GM21526 (cell line): ENCODE data around the gene DHRS3.

Source experiments
- ATAC-seq: cut with Tn5 transposase; IDR thresholded peaks from one replicate; pipeline ENCODE4 v1.9.1; 2021; ENCODE audit warnings: moderate library complexity; ENCODE audit not compliant: unreplicated experiment, low FRiP score

The DHRS3 gene

GRCh38 chr1:12600880-12601633, 17.0 kb downstream of the DHRS3 start:
- ATAC-seq: no peak

GRCh38 chr1:12600335-12600734, 17.7 kb downstream of the DHRS3 start:
- ATAC-seq: no peak

DNA sequence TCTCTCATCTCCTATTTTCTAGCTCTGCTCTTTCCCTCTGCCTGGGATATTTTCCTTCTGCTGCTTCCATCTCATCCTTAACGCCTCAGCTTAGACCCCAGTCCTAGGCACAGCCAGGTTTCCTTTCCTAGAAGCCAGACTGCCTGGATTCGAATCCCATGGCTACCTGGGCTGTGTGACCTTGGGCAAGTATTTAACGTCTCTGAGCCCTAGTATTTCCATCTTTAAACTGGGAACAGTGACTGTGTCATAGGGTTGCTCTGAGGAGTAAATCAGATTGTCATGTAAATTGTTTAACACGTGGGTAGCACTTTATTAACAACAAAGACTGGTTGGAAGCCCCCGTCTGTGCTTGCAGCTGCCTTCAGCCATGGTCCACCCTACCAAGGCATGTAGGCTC, 18.4 kb downstream of the DHRS3 start:
- no peak for ATAC-seq

DNA sequence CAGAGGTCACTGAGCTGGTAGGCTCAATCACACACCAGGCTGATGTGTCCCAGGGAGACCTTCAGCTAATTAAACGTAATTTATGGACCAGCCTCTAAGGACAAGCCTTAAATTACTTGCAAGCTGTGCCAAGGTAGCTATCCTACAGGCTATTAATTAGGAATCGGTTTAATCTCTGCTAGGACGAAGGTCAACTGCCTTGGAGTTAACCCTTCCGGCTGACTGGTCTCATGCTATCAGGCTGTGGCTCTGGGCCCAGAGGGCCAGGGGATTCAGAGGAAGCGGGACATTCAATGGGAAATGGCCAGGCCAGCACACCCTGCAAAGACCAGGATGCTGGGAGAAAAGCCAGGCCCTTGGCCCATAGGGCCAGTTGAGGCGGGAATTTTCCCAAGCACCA, 19.0 kb downstream of the DHRS3 start:
- ATAC-seq: no peak

DNA sequence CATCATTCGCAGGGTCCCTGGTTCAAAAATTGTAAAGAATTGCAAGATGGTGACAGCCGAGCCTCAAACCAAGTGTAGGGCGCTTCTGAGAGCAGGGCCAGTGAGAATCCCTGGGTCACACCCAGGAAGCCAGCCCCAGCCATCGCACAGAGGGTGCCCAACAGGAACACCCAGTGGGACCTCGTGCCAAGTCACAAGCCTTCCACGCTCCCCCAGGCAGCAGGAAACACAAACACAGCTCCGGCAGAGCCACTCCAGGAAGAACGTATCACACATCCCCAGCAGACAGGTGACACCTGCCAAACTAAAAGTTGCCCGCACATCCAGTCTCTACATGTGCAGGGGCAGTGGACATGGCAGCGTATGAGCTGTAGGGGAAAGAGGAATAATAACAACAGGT, 20.2 kb downstream of the DHRS3 start:
- ATAC-seq: no peak

DNA sequence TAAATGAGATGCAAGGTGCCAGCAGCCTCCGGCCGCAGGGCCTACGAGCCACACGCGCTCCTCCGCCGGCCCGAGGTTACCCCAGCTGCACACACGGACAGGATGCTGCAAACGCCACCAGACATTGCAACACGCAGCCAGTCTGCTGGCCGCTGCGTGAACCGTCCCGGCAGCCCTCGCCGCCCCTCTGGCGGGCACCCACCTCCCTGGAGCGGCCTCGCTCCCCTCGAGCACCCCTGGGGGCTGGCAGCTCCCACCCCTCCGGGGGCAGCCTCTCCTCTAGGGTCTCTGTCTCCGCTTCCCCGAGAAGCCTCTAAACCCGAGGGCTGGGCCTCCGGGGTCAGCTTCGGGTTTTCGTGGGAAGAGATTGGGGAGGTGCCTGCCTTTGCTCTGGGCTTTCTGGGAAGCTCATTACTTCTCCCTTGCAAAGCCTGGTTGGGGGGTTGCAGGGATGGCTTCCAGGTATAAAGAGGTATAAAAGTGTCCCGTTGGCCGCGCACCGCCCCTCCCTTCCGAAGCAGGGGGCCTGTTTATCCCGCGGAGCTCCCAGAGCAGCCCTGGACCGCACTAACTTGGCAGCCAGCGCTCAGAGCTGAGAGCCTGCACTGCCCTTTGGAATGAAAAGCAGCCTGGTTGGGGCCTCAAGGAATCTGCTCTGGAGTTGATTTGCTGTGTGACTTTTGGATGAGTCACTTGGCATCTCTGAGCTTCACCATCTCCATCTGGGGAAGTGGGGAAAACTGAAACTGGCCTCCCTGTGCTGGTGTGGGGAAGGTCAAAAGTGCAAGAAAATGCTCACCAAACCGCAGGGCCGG, 21.8 kb downstream of the DHRS3 start:
- ATAC-seq: no peak

- no peak for ATAC-seq
These were observed 22.3 kb downstream of the DHRS3 start for GRCh38 chr1:12595757-12596006.

GRCh38 chr1:12594966-12595756, 22.8 kb downstream of the DHRS3 start:
- ATAC-seq: no peak

GRCh38 chr1:12594490-12594889, 23.5 kb downstream of the DHRS3 start:
- ATAC-seq: no peak

- no peak for ATAC-seq
These were observed 24.4 kb downstream of the DHRS3 start for GRCh38 chr1:12593621-12594066.

DNA sequence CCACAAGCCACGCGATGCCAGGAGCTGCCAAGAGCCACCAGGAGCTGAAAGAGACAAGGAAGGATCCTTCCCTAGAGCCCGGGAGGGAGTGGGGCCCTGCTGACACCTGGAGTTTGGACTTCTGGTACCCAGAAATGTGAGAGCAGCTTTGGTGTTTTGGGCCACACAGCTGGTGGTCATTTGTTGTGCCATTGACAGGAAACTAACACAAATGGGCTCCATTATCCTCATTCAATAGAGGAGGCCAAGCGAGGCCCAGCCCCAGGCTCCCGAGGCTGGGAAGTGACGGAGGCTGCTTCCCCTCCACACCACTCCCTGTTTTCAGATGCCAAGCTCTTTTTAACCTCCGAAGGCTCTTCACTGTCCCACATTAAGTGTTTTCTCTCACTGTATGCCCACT, 25.5 kb downstream of the DHRS3 start:
- no peak for ATAC-seq

- ATAC-seq: no peak
These were observed 26.6 kb downstream of the DHRS3 start for GRCh38 chr1:12591267-12591938.

GRCh38 chr1:12588695-12589094, 29.3 kb downstream of the DHRS3 start:
- ATAC-seq: no peak

DNA sequence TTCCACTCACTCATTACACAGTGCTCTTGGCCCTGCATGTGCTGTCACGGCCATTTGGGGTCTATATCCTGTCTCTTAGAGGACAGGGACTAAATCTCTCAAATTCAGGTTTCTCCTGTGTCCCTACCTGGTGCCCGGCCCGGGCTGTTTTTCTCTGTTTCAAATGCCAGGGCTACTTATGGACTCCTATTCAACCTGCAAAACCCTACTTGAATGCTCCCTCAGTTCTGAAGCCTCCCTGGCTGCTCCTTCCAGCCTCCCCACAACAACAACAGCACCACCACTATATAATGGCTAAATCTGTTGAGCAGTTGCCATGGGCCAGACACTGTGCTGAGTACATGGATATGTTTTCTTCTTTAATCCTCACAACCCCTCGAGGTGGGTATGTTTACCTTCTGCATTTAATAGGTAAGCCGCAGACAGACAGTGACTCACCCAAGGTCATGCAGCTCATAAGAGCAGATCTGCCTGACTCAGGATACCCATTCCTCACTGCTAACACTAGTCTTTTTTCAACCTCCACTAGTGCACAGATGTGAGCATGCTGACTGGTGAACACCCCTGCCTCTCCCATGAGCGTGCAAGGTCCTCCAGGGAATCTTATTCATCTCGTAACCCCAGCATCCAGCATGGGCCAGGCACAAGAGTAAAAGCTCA, 29.9 kb downstream of the DHRS3 start:
- ATAC-seq: no peak

DNA sequence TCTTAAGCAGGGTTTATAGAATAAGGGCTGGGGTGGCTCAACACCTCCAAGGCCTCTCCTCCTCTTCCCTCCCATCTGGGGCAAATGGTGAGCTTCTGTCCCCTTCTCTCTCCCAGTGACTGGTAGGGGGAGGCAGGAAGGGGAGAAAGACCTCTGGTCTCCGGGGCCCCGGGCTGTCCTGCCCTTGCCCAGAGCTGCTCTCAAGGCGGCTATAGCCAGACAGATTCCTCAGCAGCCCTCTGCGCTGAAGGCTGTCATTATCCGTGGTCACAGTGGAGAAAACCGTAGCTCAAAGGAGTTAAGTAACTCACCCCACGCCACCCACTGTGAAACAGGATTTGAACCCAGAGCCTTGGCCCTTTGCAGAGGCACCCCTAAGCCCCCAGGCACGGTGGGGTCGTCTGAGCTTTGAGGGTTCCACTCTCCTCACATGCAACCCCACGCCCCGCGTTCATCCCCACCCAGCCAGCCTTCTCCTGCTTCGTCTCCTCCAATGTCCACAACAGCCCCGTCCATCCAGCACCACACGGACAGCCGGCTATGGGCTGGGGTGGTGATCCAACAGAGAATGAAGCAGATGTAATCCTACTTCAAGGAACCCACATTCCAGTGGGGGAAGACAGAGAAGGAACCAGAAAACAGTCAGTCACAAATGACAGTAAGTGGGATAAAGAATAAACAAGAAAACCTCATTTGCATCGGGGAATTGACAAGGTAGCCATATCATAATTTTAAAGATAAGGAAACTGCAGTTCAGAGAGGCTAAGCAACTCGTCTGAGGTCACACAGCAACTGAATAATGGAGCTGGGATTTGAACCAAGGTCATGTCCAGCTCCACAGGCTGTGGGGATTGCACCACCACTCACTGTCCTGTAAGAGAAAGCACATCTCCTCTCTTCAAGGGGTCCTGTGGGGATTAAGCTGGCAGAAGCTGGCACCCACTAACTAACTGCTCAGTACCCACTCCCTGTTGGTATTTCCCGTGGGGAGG, 31.8 kb downstream of the DHRS3 start:
- ATAC-seq: no peak

- no peak for ATAC-seq
These were observed 32.5 kb downstream of the DHRS3 start for GRCh38 chr1:12585536-12585935.

DNA sequence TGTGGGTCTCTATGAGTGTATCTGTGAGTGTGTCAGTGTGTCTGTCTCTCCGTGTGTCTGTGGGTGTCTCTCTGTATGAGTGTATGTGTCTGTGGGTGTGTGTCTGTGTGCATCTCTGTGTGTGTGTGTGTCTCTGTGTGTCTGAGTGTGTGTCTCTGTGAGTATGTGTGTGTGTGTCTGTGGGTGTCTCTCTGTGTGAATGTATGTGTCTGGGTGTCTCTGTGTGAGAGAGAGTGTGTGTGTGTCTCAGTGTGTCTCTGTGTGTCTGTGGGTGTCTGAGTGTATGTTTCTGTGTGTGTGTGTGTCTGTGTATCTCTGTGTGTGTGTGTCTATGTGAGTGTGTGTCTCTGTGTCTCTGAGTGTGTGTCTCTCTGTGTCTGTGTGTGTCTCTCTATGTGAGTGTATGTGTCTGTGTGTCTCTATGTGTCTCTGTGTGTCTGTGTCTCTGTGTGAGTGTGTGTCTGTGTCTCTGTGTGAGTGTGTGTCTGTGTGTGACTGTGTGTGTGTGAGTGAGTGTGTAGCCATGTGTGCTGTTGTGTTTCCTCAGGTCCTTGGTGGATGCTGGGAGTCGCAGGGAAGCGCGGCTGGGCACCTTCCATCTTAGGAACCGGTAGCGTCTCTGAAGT, 33.0 kb downstream of the DHRS3 start:
- ATAC-seq: no peak

DNA sequence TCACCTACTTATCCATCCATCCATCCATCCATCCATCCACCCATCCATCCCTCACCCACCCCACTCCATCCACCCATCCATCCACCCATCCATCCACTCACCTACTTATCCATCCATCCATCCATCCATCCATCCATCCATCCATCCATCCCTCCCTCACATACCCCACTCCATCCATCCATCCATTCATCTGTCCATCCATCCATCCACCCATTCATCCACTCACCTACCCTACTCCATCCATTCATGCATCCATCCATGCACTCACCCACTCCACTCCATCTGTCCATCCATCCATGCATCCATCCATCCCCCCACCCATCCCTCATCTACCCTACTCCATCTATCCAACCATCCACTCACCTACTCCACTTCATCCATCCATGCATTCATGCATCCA, 34.5 kb downstream of the DHRS3 start:
- ATAC-seq: no peak

DNA sequence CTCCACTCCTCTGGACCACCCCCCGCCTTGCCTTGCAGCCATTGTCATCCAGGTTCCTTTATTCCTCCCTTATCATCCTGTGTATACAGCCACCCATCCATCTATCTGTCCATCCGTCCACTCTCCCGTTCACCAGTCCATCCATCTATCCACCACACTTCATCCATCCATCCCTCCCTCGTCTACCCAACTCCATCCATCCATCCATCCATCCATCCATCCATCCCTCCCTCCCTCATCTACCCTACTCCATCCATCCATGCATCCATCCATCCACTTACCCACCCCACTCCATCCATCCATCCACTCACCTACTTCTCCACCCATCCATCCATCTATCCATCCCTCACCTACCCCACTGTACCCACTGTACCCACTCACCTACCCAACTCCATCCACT, 35.4 kb downstream of the DHRS3 start:
- no peak for ATAC-seq
